Tibial nerve (tissue), 4 donors: ENCODE results near the gene UBE3A.

ENCODE experiments used
- CTCF ChIP-seq, 5 experiments: fragments of 200-600 bp in 3 of 5; fragments of 450-650 bp in 2 of 5; sonication (generic) in 3 of 5; IDR thresholded peaks; one replicate each; pipeline ENCODE4 v1.5.1; 2016 to 2019; ENCODE audit warnings: antibody characterized with exemption in 5 of 5, mild to moderate bottlenecking in 3 of 5, moderate library complexity in 2 of 5
- EP300 ChIP-seq, 2 donors: sonication (generic); formaldehyde crosslinking; IDR thresholded peaks; one replicate each; pipeline ENCODE4 v1.6.1; 2017; ENCODE audit warnings: antibody characterized with exemption in 2 of 2, mild to moderate bottlenecking in 1 of 2
- POLR2A ChIP-seq, 2 donors: fragments of 450-650 bp; IDR thresholded peaks; one replicate each; pipeline ENCODE4 v1.6.1; 2017; ENCODE audit warnings: antibody characterized with exemption in 2 of 2, mild to moderate bottlenecking in 2 of 2, moderate library complexity in 2 of 2

GRCh38 chr15:25439369-25439836 is 579 bp upstream of the UBE3A start:
- TF ChIP-seq CTCF (IDR thresholded peaks at IDR 0.05) (peak in 2 of 5 experiments; percentile 8 to 15), POLR2A (IDR thresholded peaks at IDR 0.05) (no peak), EP300 (IDR thresholded peaks at IDR 0.05) (no peak)
